ENCODE results near the gene TMEM18. TPM values are rescaled to one million over a fixed set of nuclear protein-coding genes. Genes with fewer than 3 reads are reported as not detected.

Gene TMEM18
- total and polyA plus RNA-seq, 8 donors = 1.4 to 31.1 (median 14.5) TPM

DNA sequence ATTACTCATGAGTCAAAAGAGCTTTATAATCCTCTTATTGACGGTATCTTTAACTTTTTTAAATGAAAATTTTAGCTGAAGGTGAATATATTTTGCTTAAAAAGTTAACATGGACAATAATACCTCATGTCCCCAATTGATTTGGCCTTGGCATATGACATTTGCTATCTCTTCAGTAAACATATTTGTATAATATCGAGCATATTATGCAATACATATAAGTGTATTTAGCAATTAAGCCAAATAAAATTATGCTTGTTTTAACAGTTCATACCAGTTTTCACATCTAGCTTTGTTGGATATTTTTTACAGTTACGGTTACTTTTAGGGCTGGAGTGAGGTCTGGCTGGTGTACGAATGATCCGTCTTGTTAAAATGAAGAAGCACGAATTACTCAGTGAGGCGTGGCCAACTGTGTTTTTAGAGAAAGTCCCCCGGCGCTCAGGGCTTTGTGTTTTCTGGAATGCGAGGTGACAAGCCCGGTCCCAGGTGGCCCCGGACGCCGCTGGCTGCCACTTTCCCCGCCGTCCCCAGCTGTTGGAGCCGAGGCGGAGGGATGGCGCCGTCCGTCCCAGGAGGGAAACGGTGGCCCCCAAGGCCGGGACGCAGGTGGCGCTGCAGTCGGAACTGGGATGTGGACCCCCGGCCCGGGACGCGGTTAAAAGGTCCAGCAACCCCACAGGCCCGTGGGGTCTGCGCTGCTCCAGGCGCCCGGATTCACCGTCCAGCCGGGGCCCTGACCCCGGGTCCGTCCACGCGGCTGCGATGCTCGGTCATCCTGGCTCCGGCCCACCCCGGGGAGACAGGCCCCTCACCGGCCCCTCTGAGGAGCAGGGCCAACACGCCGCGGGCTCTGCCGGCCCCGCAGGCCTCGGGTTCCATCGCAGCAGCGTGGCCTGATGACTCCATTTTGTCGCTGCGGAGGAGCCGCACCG, 41.3 kb downstream of the TMEM18 start:
- DNase-seq = no peak
- Histone ChIP-seq H3K4me1 (peaks cover 6 to 11% (median 7%) of the 10 kb centered on the region in 4 donors), H3K27ac (no peak overlapping the region), H3K27me3 (peaks cover 0 to 11% (median 3%) of the 10 kb centered on the region in 3 donors), H3K36me3 (no peaks in the 10 kb centered on the region), H3K4me3 (peak overlapping the region in 3 of 4 donors; percentile 30 to 36 (median 33)), H3K9me3 (no peaks in the 10 kb centered on the region)
- WGBS, 5 donors = 75 to 88% (median 85%) methylated on average over 26 to 57 of the region's 57 CpGs
- TF ChIP-seq, protein P1, sequence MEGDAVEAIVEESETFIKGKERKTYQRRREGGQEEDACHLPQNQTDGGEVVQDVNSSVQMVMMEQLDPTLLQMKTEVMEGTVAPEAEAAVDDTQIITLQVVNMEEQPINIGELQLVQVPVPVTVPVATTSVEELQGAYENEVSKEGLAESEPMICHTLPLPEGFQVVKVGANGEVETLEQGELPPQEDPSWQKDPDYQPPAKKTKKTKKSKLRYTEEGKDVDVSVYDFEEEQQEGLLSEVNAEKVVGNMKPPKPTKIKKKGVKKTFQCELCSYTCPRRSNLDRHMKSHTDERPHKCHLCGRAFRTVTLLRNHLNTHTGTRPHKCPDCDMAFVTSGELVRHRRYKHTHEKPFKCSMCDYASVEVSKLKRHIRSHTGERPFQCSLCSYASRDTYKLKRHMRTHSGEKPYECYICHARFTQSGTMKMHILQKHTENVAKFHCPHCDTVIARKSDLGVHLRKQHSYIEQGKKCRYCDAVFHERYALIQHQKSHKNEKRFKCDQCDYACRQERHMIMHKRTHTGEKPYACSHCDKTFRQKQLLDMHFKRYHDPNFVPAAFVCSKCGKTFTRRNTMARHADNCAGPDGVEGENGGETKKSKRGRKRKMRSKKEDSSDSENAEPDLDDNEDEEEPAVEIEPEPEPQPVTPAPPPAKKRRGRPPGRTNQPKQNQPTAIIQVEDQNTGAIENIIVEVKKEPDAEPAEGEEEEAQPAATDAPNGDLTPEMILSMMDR (IDR thresholded peaks at IDR 0.05) = no peak
- TF ChIP-seq POLR2A (IDR thresholded peaks at IDR 0.05) (no peak), POLR2AphosphoS5 (IDR thresholded peaks at IDR 0.05) (no peak), EP300 (IDR thresholded peaks at IDR 0.05) (no peak)
- intact Hi-C loops (cut with DNase I; ENCODE audit: low total_unique reads) = no loop called here

DNA sequence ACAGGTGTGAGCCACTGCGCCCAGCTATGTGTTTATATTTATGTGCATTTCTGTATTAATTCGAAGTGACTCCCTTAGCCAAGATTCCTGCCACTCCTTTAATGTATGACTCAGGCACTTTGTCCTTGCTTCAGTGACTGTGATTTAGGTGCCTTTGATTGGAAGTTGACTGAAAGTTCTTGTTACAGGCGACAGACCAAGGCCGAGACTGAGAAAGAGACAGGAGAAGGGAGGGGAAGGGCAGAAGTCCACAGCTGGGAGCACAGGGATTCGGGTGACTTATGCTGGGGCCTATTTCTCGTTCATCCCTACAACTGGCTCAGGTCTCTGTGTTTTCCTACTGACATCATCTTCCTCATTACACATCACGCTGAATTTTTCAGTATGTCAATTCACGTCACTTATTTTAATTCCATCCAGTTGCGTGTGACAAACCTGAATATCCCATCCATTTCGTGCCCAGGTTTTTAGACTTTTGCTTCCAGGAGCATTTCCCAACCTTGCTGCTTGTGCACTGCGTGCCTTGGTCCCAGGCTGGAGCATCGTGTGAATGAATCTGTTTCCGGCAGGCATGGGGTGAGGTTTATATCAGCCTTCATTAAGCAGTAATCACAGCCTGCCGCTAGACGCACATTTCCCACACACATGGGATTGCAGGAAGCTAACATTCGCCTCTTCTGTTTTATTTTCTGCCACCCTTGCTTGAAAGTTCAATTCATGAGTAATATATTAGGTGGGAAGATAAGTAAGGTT, 42.4 kb downstream of the TMEM18 start:
- TF ChIP-seq, protein P1 (IDR thresholded peaks at IDR 0.05) = no peak
- TF ChIP-seq EP300 (IDR thresholded peaks at IDR 0.05) (no peak), POLR2A (IDR thresholded peaks at IDR 0.05) (no peak), POLR2AphosphoS5 (IDR thresholded peaks at IDR 0.05) (no peak)
- intact Hi-C loops (cut with DNase I; ENCODE audit: low total_unique reads) = no loop called here
- no peaks in the 10 kb centered on the region for H3K9me3 ChIP-seq
- peaks cover 0 to 11% (median 3%) of the 10 kb centered on the region in 3 donors for H3K27me3 ChIP-seq
- no peak overlapping the region for H3K4me3 ChIP-seq
- H3K27ac ChIP-seq = no peak overlapping the region
- peak in 1 of 2 donors; percentile 71 for DNase-seq
- WGBS, 5 donors = 45 to 67% (median 61%) methylated on average over 16 of the region's 16 CpGs
- H3K4me1 ChIP-seq = peaks cover 6 to 11% (median 7%) of the 10 kb centered on the region in 4 donors
- no peaks in the 10 kb centered on the region for H3K36me3 ChIP-seq

DNA sequence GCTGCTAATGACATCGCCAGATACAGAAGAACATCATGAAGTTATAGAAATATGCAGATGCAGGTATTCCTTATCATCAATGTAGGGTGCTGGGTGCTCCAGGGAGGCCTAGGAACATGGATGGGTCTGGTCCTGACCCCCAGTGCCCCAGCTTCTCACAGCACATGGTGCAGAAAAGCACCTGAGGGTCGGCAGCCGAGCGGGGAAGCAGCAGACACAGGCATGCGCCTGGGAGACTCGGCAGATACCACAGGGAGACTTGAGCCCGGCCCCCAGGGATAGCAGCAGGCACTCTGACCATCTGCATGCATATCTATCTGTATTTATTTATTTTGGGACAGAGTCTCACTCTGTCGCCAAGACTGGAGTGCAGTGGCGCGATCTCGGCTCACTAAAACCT, 43.2 kb downstream of the TMEM18 start:
- TF ChIP-seq EP300 (IDR thresholded peaks at IDR 0.05) (no peak), POLR2AphosphoS5 (IDR thresholded peaks at IDR 0.05) (no peak)
- TF ChIP-seq, protein P1 (IDR thresholded peaks at IDR 0.05) = no peak
- Histone ChIP-seq H3K9me3 (no peaks in the 10 kb centered on the region), H3K4me3 (no peak overlapping the region), H3K4me1 (peaks cover 6 to 11% (median 7%) of the 10 kb centered on the region in 4 donors), H3K27ac (no peak overlapping the region), H3K27me3 (peaks cover 0 to 11% (median 3%) of the 10 kb centered on the region in 3 donors), H3K36me3 (no peaks in the 10 kb centered on the region)
- intact Hi-C loops (cut with DNase I; ENCODE audit: low total_unique reads) = no loop called here
- no peak for DNase-seq
- WGBS, 5 donors = 80 to 96% (median 87%) methylated on average over 11 of the region's 11 CpGs

DNA sequence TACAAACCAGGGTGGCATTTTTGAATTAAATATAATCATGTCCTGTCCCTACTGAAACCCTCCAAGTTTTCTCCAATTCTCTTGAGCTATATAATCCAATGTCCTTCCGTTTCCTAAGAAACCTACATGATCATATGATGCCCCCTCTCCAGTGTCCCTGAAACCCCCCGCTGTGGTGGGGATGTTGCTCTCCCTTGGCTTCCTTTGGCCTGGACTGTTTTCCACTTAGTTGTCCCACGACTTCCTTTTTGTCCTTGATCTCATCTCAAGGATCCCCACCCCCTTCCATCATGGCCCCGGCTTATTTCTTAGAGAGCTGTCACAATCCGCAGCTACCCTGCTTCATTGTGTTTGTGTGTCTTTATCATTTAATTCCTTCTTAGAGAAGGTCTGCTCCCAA, 43.8 kb downstream of the TMEM18 start:
- Histone ChIP-seq H3K36me3 (no peaks in the 10 kb centered on the region), H3K9me3 (no peaks in the 10 kb centered on the region), H3K4me1 (peaks cover 6 to 11% (median 7%) of the 10 kb centered on the region in 4 donors), H3K27ac (no peak overlapping the region), H3K4me3 (no peak overlapping the region), H3K27me3 (peaks cover 0 to 11% (median 3%) of the 10 kb centered on the region in 3 donors)
- DNase-seq = no peak
- WGBS, 5 donors = 71 to 81% (median 79%) methylated on average over 5 of the region's 5 CpGs
- intact Hi-C loops (cut with DNase I; ENCODE audit: low total_unique reads) = no loop called here
- TF ChIP-seq, protein P1 (IDR thresholded peaks at IDR 0.05) = no peak
- TF ChIP-seq POLR2A (IDR thresholded peaks at IDR 0.05) (no peak), POLR2AphosphoS5 (IDR thresholded peaks at IDR 0.05) (no peak), EP300 (IDR thresholded peaks at IDR 0.05) (no peak)
